ENCODE measurements around the gene KRTAP16-1. TPM values are rescaled to one million over a fixed set of nuclear protein-coding genes. Genes with fewer than 3 reads are reported as not detected.

KRTAP16-1 gene
- total RNA-seq, 2 donors from 2014 or later = not detected

DNA sequence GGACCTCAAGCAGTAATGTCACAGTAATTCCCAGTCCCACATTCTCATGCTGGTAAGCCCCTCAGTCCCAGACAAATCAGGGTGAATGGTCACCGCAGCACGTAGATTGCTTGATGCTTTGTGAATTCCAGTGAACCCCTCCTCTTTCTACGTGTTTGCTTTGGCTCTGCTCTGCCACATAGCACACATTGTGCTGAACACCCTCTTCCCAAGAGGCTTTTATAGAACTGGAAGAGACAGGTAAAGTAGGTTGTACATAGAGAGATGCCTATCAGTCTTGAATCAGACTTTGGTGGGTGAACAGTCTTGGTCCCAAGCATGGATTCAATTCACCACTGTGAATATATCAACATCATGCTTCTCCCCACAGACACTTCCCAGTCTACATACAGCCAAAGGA lies 44.5 kb downstream of the KRTAP16-1 start:
- Mint-ChIP-seq H3K27me3 (ENCODE audit: insufficient read depth) (peaks cover 23% of the 10 kb centered on the region), H3K4me1 (no peaks in the 10 kb centered on the region), H3K36me3 (ENCODE audit: low read depth) (no peaks in the 10 kb centered on the region), H3K4me3 (no peak overlapping the region), H3K27ac (no peak overlapping the region), H3K9me3 (no peaks in the 10 kb centered on the region)
- Histone ChIP-seq H3K9me3 (ENCODE audit: control insufficient read depth, low read length) (no peaks in the 10 kb centered on the region), H3K27ac (ENCODE audit: low read depth, low read length) (no peak overlapping the region), H3K4me1 (ENCODE audit: control insufficient read depth, insufficient read depth, low read length) (no peaks in the 10 kb centered on the region), H3K36me3 (ENCODE audit: control insufficient read depth, insufficient read depth, low read length) (no peaks in the 10 kb centered on the region), H3K27me3 (ENCODE audit: control insufficient read depth, insufficient read depth, low read length, poor library complexity, severe bottlenecking) (peaks cover 22% of the 10 kb centered on the region), H3K9ac (ENCODE audit: extremely low read depth, low read length, poor library complexity, severe bottlenecking) (no peak overlapping the region), H3K4me3 (ENCODE audit: low read length) (no peak overlapping the region)
- TF ChIP-seq, protein P1, sequence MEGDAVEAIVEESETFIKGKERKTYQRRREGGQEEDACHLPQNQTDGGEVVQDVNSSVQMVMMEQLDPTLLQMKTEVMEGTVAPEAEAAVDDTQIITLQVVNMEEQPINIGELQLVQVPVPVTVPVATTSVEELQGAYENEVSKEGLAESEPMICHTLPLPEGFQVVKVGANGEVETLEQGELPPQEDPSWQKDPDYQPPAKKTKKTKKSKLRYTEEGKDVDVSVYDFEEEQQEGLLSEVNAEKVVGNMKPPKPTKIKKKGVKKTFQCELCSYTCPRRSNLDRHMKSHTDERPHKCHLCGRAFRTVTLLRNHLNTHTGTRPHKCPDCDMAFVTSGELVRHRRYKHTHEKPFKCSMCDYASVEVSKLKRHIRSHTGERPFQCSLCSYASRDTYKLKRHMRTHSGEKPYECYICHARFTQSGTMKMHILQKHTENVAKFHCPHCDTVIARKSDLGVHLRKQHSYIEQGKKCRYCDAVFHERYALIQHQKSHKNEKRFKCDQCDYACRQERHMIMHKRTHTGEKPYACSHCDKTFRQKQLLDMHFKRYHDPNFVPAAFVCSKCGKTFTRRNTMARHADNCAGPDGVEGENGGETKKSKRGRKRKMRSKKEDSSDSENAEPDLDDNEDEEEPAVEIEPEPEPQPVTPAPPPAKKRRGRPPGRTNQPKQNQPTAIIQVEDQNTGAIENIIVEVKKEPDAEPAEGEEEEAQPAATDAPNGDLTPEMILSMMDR (conservative IDR thresholded peaks at IDR 0.05) = no peak
- 82 to 88% methylated on average over 3 of the region's 3 CpGs for WGBS, 2 experiments (ENCODE audit: insufficient coverage in 1 of 2, insufficient read length in 1 of 2)
- no peak for DNase-seq

DNA sequence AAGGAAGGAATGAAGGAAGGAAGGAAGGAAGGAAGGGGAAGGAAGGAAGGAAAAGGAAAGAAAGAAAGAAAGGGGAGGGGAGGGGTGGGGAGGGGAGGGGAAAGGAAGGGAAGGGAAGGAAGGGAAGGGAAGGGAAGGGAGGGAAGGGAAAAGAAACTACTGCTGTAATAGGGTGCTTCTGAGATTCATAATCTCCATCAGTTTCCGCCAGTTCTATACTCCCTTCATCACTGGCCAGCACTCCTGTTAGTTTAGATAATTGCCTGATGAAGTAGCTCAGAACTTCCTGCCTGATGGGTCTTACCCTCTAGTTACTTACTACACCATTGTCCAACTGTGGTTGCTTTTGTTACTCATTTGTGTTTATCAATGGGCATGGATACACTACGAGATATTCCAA lies 45.9 kb downstream of the KRTAP16-1 start:
- Mint-ChIP-seq H3K9me3 (no peaks in the 10 kb centered on the region), H3K4me1 (no peaks in the 10 kb centered on the region), H3K27ac (no peak overlapping the region), H3K4me3 (no peak overlapping the region), H3K36me3 (ENCODE audit: low read depth) (no peaks in the 10 kb centered on the region), H3K27me3 (ENCODE audit: insufficient read depth) (peaks cover 30% of the 10 kb centered on the region)
- no peak overlapping the region for H3K4me3 ChIP-seq (ENCODE audit: low read length)
- peaks cover 31% of the 10 kb centered on the region for H3K27me3 ChIP-seq (ENCODE audit: control insufficient read depth, insufficient read depth, low read length, poor library complexity, severe bottlenecking)
- no peaks in the 10 kb centered on the region for H3K4me1 ChIP-seq (ENCODE audit: control insufficient read depth, insufficient read depth, low read length)
- 96% methylated on average over 1 of the region's 2 CpGs; no CpG with 5 or more reads in 1 of the 2 experiments for WGBS, 2 experiments (ENCODE audit: insufficient coverage in 1 of 2, insufficient read length in 1 of 2)
- DNase-seq = no peak
- no peak overlapping the region for H3K9ac ChIP-seq (ENCODE audit: extremely low read depth, low read length, poor library complexity, severe bottlenecking)
- TF ChIP-seq, protein P1 (conservative IDR thresholded peaks at IDR 0.05) = no peak
- no peak overlapping the region for H3K27ac ChIP-seq (ENCODE audit: low read depth, low read length)
- no peaks in the 10 kb centered on the region for H3K9me3 ChIP-seq (ENCODE audit: control insufficient read depth, low read length)
- H3K36me3 ChIP-seq (ENCODE audit: control insufficient read depth, insufficient read depth, low read length) = no peaks in the 10 kb centered on the region

DNA sequence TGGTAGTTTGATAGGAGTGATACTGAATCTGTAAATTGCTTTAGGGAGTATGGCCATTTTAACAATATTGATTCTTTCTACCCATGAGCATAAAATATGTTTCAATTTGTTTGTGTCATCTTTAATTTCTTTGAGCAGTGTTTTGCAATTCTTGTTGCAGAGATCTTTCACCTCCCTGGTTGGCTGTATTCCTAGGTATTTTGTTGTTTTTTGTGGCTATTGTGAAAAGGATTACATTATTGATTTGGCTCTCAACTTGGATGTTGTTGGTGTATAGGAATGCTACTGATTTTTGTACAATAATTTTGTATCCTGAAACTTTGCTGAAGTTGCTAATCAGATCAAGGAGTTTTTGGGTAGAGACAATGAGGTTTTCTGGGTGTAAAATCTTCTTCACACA lies 50.7 kb downstream of the KRTAP16-1 start:
- Mint-ChIP-seq H3K4me1 (no peaks in the 10 kb centered on the region), H3K9me3 (no peaks in the 10 kb centered on the region), H3K4me3 (no peak overlapping the region), H3K27me3 (ENCODE audit: insufficient read depth) (peaks cover 45% of the 10 kb centered on the region), H3K36me3 (ENCODE audit: low read depth) (no peaks in the 10 kb centered on the region), H3K27ac (no peak overlapping the region)
- H3K27ac ChIP-seq (ENCODE audit: low read depth, low read length) = no peak overlapping the region
- no peaks in the 10 kb centered on the region for H3K9me3 ChIP-seq (ENCODE audit: control insufficient read depth, low read length)
- H3K4me1 ChIP-seq (ENCODE audit: control insufficient read depth, insufficient read depth, low read length) = no peaks in the 10 kb centered on the region
- peaks cover 39% of the 10 kb centered on the region for H3K27me3 ChIP-seq (ENCODE audit: control insufficient read depth, insufficient read depth, low read length, poor library complexity, severe bottlenecking)
- DNase-seq = no peak
- TF ChIP-seq, protein P1 (conservative IDR thresholded peaks at IDR 0.05) = no peak
- H3K36me3 ChIP-seq (ENCODE audit: control insufficient read depth, insufficient read depth, low read length) = no peaks in the 10 kb centered on the region
- H3K9ac ChIP-seq (ENCODE audit: extremely low read depth, low read length, poor library complexity, severe bottlenecking) = no peak overlapping the region
- H3K4me3 ChIP-seq (ENCODE audit: low read length) = no peak overlapping the region

Other genes starting within 250 kb of the KRTAP16-1 start
- gene KRTAP2-3, start 249.2 kb downstream of the KRTAP16-1 start, total RNA-seq = not detected
- gene KRTAP2-4, start 243.4 kb downstream of the KRTAP16-1 start, total RNA-seq = not detected
- gene KRTAP4-7, start 225.2 kb downstream of the KRTAP16-1 start, total RNA-seq = not detected
- not detected for gene KRTAP4-8, start 211.2 kb downstream of the KRTAP16-1 start, total RNA-seq
- not detected for gene KRTAP4-16, start 207.1 kb downstream of the KRTAP16-1 start, total RNA-seq
- not detected for gene KRTAP4-9, start 203.9 kb downstream of the KRTAP16-1 start, total RNA-seq
- not detected for gene KRTAP4-11, start 190.9 kb downstream of the KRTAP16-1 start, total RNA-seq
- not detected for gene KRTAP4-12, start 185.1 kb downstream of the KRTAP16-1 start, total RNA-seq
- not detected for gene KRTAP4-6, start 168.8 kb downstream of the KRTAP16-1 start, total RNA-seq
- gene KRTAP4-5, start 159.5 kb downstream of the KRTAP16-1 start, total RNA-seq = not detected
- gene KRTAP4-4, start 148.6 kb downstream of the KRTAP16-1 start, total RNA-seq = not detected
- not detected for gene KRTAP4-3, start 141.1 kb downstream of the KRTAP16-1 start, total RNA-seq
- gene KRTAP4-2, start 131.1 kb downstream of the KRTAP16-1 start, total RNA-seq = not detected
- not detected for gene KRTAP4-1, start 124.4 kb downstream of the KRTAP16-1 start, total RNA-seq
- gene KRTAP9-1, start 119.4 kb downstream of the KRTAP16-1 start, total RNA-seq = not detected
- not detected for gene KRTAP9-2, start 82.7 kb downstream of the KRTAP16-1 start, total RNA-seq
- gene KRTAP9-3, start 76.9 kb downstream of the KRTAP16-1 start, total RNA-seq = not detected
- not detected for gene KRTAP9-8, start 71.3 kb downstream of the KRTAP16-1 start, total RNA-seq
- gene KRTAP9-4, start 59.6 kb downstream of the KRTAP16-1 start, total RNA-seq = not detected
- not detected for gene KRTAP9-9, start 53.9 kb downstream of the KRTAP16-1 start, total RNA-seq
- not detected for gene KRTAP9-6, start 43.9 kb downstream of the KRTAP16-1 start, total RNA-seq
- gene KRTAP9-7, start 33.6 kb downstream of the KRTAP16-1 start, total RNA-seq = not detected
- not detected for gene KRTAP29-1, start 6.5 kb downstream of the KRTAP16-1 start, total RNA-seq
- gene KRTAP17-1, start 6.4 kb upstream of the KRTAP16-1 start, total RNA-seq = under 1 TPM; 0.46 to 0.48 TPM
- not detected for gene KRT33A, start 41.5 kb upstream of the KRTAP16-1 start, total RNA-seq
- gene KRT33B, start 60.5 kb upstream of the KRTAP16-1 start, total RNA-seq = not detected
- gene KRT34, start 73.0 kb upstream of the KRTAP16-1 start, total RNA-seq = not detected
- not detected for gene KRT31, start 88.3 kb upstream of the KRTAP16-1 start, total RNA-seq
- gene KRT37, start 115.3 kb upstream of the KRTAP16-1 start, total RNA-seq = not detected
- not detected for gene KRT38, start 131.7 kb upstream of the KRTAP16-1 start, total RNA-seq
- not detected for gene KRT32, start 158.1 kb upstream of the KRTAP16-1 start, total RNA-seq
- gene KRT35, start 171.8 kb upstream of the KRTAP16-1 start, total RNA-seq = not detected
- gene KRT36, start 180.6 kb upstream of the KRTAP16-1 start, total RNA-seq = not detected
- gene KRT13, start 196.3 kb upstream of the KRTAP16-1 start, total RNA-seq = not detected
- 1 to 10 TPM in 1 of 2 donors, under 1 TPM in 1; 0.95 to 1.2 TPM for gene KRT15, start 209.6 kb upstream of the KRTAP16-1 start, total RNA-seq
- gene KRT19, start 219.0 kb upstream of the KRTAP16-1 start, total RNA-seq = 1,000 to 10,000 TPM in 1 of 2 donors, 100 to 1,000 TPM in 1; 750 to 1,012 TPM

All from endodermal cell (in vitro differentiated cells).